ENCODE results near the gene TRABD2B.

DNA sequence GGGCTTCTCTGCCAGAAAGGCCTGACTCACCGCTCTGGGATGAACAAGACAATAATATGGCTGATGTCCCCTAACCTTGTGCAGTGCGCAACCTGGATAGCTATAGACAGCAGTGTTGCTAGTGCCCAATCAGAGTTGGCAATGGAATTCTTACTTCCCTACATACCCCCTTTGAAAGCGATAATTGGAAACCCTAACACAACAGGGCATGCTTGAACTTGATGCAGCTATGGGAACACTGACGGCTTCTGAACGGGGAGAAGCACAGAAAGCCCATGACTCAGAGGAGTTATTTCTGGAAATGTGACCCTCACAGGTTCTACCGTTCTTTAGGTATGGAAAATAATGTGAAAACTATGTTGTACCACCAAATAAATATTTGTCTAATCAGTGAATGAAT lies 200.6 kb downstream of the TRABD2B start:
- TF ChIP-seq ZZZ3 (CRISPR knock-in tag; IDR thresholded peaks at IDR 0.05; ENCODE audit: borderline replicate concordance) (no peak), POLR2AphosphoS5 (IDR thresholded peaks at IDR 0.05; ENCODE audit: low read depth, low read length) (no peak), ETV6 (CRISPR knock-in tag; conservative IDR thresholded peaks at IDR 0.05) (no peak)
